A172 (cell line): ENCODE data around the gene EID2B. TPM values are rescaled to one million over a fixed set of nuclear protein-coding genes. Genes with fewer than 3 reads are reported as not detected.

Source experiments
- DNase-seq: peaks from one replicate; pipeline ENCODE4 v3.0.0-alpha.2; 2015; ENCODE audit warnings: low spot score
- total RNA-seq: library from RNA; depleted of rRNA; stranded (reverse); fragments of >200 nt; shearing (Covaris generic); gene quantifications from 2 replicates; pipeline ENCODE4 v1.2.3, GENCODE V29; 2014; rRNA removed

EID2B gene
- total RNA-seq, 1 experiment from 2014 or later, result 9.4 TPM

GRCh38 chr19:39499932-39500331 is 32.7 kb downstream of the EID2B start:
- DNase-seq, result no peak

DNA sequence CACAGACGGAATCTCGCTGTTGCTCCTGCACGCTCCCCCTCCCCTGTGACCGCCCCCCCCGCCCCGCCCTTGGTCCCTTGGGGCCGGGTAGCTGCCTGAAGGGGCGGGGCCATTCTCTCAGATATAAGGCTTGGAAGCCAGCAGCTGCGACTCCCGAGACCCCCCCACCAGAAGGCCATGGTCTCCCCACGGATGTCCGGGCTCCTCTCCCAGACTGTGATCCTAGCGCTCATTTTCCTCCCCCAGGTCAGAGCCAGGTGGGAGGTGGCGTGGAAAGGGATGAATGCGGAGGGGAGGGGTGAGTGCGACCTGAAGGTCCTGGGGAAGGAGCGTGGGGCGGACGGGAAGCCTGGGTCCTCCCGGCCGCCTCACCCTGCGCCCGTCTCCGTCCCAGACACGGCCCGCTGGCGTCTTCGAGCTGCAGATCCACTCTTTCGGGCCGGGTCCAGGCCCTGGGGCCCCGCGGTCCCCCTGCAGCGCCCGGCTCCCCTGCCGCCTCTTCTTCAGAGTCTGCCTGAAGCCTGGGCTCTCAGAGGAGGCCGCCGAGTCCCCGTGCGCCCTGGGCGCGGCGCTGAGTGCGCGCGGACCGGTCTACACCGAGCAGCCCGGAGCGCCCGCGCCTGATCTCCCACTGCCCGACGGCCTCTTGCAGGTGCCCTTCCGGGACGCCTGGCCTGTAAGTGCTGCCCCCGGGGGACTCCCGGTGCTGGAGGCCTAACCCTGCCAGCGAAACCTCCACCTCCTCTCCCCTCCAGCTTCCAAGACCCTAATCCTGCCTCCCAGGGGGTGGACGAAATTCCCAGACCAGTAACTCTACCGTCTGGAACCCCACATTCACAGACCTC is 33.6 kb downstream of the EID2B start, which contains the start of gene DLL3:
Gene DLL3 (plus strand): TSS at position 150 of the 845 bp plus-strand sequence. CDS start 28 bp downstream, at position 178.
- DNase-seq, result no peak

GRCh38 chr19:39497996-39498797 is 34.5 kb downstream of the EID2B start:
- no peak for DNase-seq

GRCh38 chr19:39497701-39497995 is 35.0 kb downstream of the EID2B start:
- no peak for DNase-seq

- DNase-seq, result no peak
Measured at GRCh38 chr19:39496063-39496462, 36.6 kb downstream of the EID2B start.

GRCh38 chr19:39494661-39495060 is 38.0 kb downstream of the EID2B start:
- DNase-seq, result no peak

- no peak for DNase-seq
Measured at GRCh38 chr19:39492788-39493187, 39.9 kb downstream of the EID2B start.

GRCh38 chr19:39492225-39492624 is 40.4 kb downstream of the EID2B start:
- no peak for DNase-seq

- DNase-seq, result no peak
Measured at GRCh38 chr19:39489756-39490155, 42.9 kb downstream of the EID2B start.

DNA sequence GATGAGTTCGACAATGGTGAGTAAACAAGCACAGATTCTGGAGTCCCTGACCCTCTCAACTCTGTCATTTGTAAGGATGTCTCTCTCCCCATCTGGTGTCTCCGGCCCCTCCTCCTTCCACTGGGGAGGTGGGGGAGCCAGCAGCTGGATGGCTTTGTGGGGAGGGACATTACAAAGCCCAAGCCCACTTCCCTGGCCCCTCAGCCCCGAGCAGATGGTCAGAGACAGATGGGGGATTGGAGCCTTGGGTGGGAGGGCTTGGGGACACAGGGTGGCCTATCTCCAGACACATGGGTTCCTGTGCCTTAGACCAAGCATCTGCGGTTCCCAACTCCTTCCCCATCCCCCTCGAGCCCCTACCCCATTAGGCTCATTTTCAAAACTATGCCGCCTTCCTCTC is 49.5 kb downstream of the EID2B start:
- no peak for DNase-seq

DNA sequence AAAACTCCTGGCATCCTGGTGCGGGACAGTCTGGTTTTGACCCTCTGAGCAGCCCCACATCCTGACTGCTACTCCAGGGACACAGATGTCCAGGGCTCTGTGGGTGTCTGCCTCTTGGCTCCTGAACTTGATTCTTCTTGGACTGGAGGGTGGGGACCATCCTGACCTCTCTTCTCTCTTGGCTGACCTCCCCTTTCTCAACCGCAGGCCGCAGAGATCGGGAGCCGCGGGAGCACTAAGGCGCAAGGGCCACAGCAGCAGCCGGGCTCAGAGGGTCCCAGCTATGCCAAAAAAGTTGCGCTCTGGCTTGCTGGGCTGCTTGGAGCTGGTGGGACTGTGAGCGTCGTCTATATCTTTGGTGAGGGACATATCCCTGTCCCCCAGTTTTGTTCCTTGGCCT is 51.0 kb downstream of the EID2B start:
- DNase-seq, result no peak

DNA sequence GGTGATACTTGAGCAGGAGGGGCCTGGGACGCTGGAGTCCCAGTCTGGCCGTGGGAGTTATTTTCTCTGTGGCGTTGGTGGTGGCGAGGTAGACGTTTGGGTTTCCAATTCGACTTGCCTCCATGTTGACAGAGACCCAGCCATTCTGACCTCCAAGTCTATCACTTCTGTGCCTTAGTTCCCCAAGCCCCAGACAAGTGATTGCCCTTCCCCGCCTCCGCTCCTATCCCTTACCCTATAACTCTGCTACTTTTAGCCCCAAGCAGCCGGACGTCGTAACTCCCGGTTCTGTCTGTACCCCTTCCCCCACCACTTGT is 51.5 kb downstream of the EID2B start:
- no peak for DNase-seq

Other genes with a start within 250 kb of the EID2B start
- not detected in 2 replicates for gene IFNL1, start 236.4 kb downstream of the EID2B start, total RNA-seq
- 1.7 and 1.9 TPM in 2 replicates for gene LRFN1, start 212.0 kb downstream of the EID2B start, total RNA-seq
- 0.48 TPM in 1 of 2 replicates, not detected in the other for gene GMFG, start 196.8 kb downstream of the EID2B start, total RNA-seq
- 55.7 and 81.4 TPM in 2 replicates for gene SAMD4B, start 190.4 kb downstream of the EID2B start, total RNA-seq
- 55.3 and 69.9 TPM in 2 replicates for gene PAF1, start 141.7 kb downstream of the EID2B start, total RNA-seq
- 20.9 and 24.7 TPM in 2 replicates for gene MED29, start 141.5 kb downstream of the EID2B start, total RNA-seq
- 0.50 and 1.5 TPM in 2 replicates for gene ZFP36, start 126.0 kb downstream of the EID2B start, total RNA-seq
- 11.4 and 17.3 TPM in 2 replicates for gene PLEKHG2, start 120.2 kb downstream of the EID2B start, total RNA-seq
- gene RPS16, start 96.9 kb downstream of the EID2B start, total RNA-seq, result 145 and 262 TPM in 2 replicates
- gene SUPT5H, start 87.3 kb downstream of the EID2B start, total RNA-seq, result 101 and 116 TPM in 2 replicates
- 116 and 127 TPM in 2 replicates for gene TIMM50, start 52.0 kb downstream of the EID2B start, total RNA-seq
- not detected in 2 replicates for gene DLL3, start 33.9 kb downstream of the EID2B start, total RNA-seq
- gene SELENOV, start 17.7 kb downstream of the EID2B start, total RNA-seq, result not detected in 2 replicates
- 29.3 and 34.2 TPM in 2 replicates for gene EID2, start 7.3 kb upstream of the EID2B start, total RNA-seq
- gene LGALS13, start 69.7 kb upstream of the EID2B start, total RNA-seq, result not detected in 2 replicates
- gene LGALS16, start 123.1 kb upstream of the EID2B start, total RNA-seq, result not detected in 2 replicates
- gene LGALS14, start 171.6 kb upstream of the EID2B start, total RNA-seq, result not detected in 2 replicates
- not detected in 2 replicates for gene CLC, start 205.2 kb upstream of the EID2B start, total RNA-seq
- not detected in 2 replicates for gene LEUTX, start 246.0 kb upstream of the EID2B start, total RNA-seq